SK-N-SH (cell line): ENCODE results near the gene ARFGAP1. TPM values are rescaled to one million over a fixed set of nuclear protein-coding genes. Genes with fewer than 3 reads are reported as not detected.

ENCODE experiments used
- CTCF ChIA-PET: fragments of 300-600, 350-600 bp; formaldehyde crosslinking; extraction: SDS; loops from one replicate; lab custom pipeline; 2021; lab: Yijun Ruan, JAX
- POLR2A ChIA-PET: fragments of 350-600 bp; sonication (Branson Sonifier 250); formaldehyde crosslinking; extraction: SDS; loops from one replicate; lab custom pipeline; 2020; ENCODE audit warnings: antibody characterized with exemption, inconsistent platforms; lab: Yijun Ruan, JAX
- DNase-seq: peaks from one replicate; pipeline ENCODE4 v3.0.0; 2012
- H2AFZ ChIP-seq: fragments of 200-600 bp; sonication (generic); 2 replicates; pipeline ENCODE4 v1.8.1; 2016; ENCODE audit warnings: antibody characterized with exemption, mild to moderate bottlenecking, low read depth
- H3F3A ChIP-seq: fragments of 200-600 bp; sonication (generic); replicated peaks from 2 replicates; pipeline ENCODE3; 2016; ENCODE audit warnings: antibody characterized with exemption, mild to moderate bottlenecking; ENCODE audit not compliant: insufficient read depth
- H3K27ac ChIP-seq, 2 experiments: fragments of 200-500 bp in 1 of 2; fragments of 200-600 bp in 1 of 2; sonication (Bioruptor generic) in 1 of 2; sonication (generic), shearing (Covaris generic) in 1 of 2; 2 replicates each; pipeline versions ENCODE4 v1.5.1 to v1.6.1; 2014 to 2016; ENCODE audit warnings: low read depth in 2 of 2, inconsistent platforms in 1 of 2, low read length in 1 of 2, mild to moderate bottlenecking in 1 of 2, mixed read lengths in 1 of 2
- H3K27me3 ChIP-seq: fragments of 200-600 bp; sonication (generic), shearing (Covaris generic); 2 replicates; pipeline ENCODE4 v1.6.1; 2016; ENCODE audit warnings: mixed run types; ENCODE audit not compliant: insufficient read depth
- H3K36me3 ChIP-seq, 2 experiments: fragments of 200-500 bp in 1 of 2; fragments of 200-600 bp in 1 of 2; sonication (Bioruptor generic) in 1 of 2; sonication (generic) in 1 of 2; replicated peaks in 1 of 2; 2 replicates each; pipeline versions ENCODE3 to v1.5.1; 2014 to 2016; ENCODE audit warnings: low read length in 1 of 2, mild to moderate bottlenecking in 1 of 2; ENCODE audit not compliant: insufficient read depth in 2 of 2, control insufficient read depth in 1 of 2
- H3K4me1 ChIP-seq, 2 experiments: fragments of 200-500 bp in 1 of 2; fragments of 200-600 bp in 1 of 2; sonication (Bioruptor generic) in 1 of 2; sonication (generic), shearing (Covaris generic) in 1 of 2; 2 replicates each; pipeline versions ENCODE4 v1.5.1 to v1.6.1; 2014 to 2016; ENCODE audit warnings: low read depth in 1 of 2, low read length in 1 of 2, mixed run types in 1 of 2; ENCODE audit not compliant: insufficient read depth in 2 of 2, control insufficient read depth in 1 of 2
- H3K4me2 ChIP-seq: fragments of 200-600 bp; sonication (generic), shearing (Covaris generic); 2 replicates; pipeline ENCODE4 v1.6.1; 2017; ENCODE audit warnings: mixed run types
- H3K4me3 ChIP-seq, 2 experiments: fragments of 200-500 bp in 1 of 2; fragments of 200-600 bp in 1 of 2; sonication (Bioruptor generic) in 1 of 2; sonication (generic), shearing (Covaris generic) in 1 of 2; 2 replicates each; pipeline versions ENCODE4 v1.5.1 to v1.8.1; 2014 to 2016; ENCODE audit warnings: low read depth in 2 of 2, inconsistent platforms in 1 of 2, low read length in 1 of 2, mild to moderate bottlenecking in 1 of 2, mixed read lengths in 1 of 2, moderate library complexity in 1 of 2
- H3K79me2 ChIP-seq: fragments of 200-600 bp; sonication (generic); 2 replicates; pipeline ENCODE4 v1.8.1; 2017; ENCODE audit warnings: mild to moderate bottlenecking; ENCODE audit not compliant: insufficient read depth
- H3K9ac ChIP-seq: fragments of 200-600 bp; sonication (generic); 2 replicates; pipeline ENCODE4 v1.6.1; 2017; ENCODE audit warnings: mixed run types
- H3K9me2 ChIP-seq: fragments of 200-600 bp; sonication (generic); 2 replicates; pipeline ENCODE4 v1.6.1; 2017; ENCODE audit warnings: mixed run types
- H3K9me3 ChIP-seq: fragments of 200-600 bp; sonication (generic); 2 replicates; pipeline ENCODE4 v1.6.1; 2017; ENCODE audit warnings: mixed run types, mild to moderate bottlenecking, moderate library complexity
- H4K20me1 ChIP-seq: fragments of 200-600 bp; sonication (generic); 2 replicates; pipeline ENCODE4 v1.6.1; 2017; ENCODE audit warnings: mild to moderate bottlenecking, mixed run types; ENCODE audit not compliant: insufficient read depth
- EP300 ChIP-seq, 2 experiments: IDR thresholded peaks; 2 replicates each; pipeline versions ENCODE4 v1.4.0 to v1.6.1; 2012; ENCODE audit warnings: borderline replicate concordance in 1 of 2, low read depth in 1 of 2, low read length in 1 of 2
- FOXJ3 ChIP-seq: sonication (generic); formaldehyde crosslinking; IDR thresholded peaks from 2 replicates; pipeline ENCODE4 v1.5.1; 2020; ENCODE audit warnings: mild to moderate bottlenecking, missing genetic modification reagents
- GABPA ChIP-seq: IDR thresholded peaks from 2 replicates; pipeline ENCODE4 v1.4.0; 2012; ENCODE audit warnings: low read depth, mild to moderate bottlenecking
- GATA2 ChIP-seq: sonication (generic); formaldehyde crosslinking; IDR thresholded peaks from 2 replicates; pipeline ENCODE4 v1.5.0; 2020; ENCODE audit warnings: mild to moderate bottlenecking, missing genetic modification reagents
- MEF2A ChIP-seq: IDR thresholded peaks from 2 replicates; pipeline ENCODE4 v1.4.0; 2012; ENCODE audit warnings: low read depth, borderline replicate concordance
- NFIC ChIP-seq: IDR thresholded peaks from 2 replicates; pipeline ENCODE4 v1.4.0; 2012; ENCODE audit warnings: borderline replicate concordance
- POLR2AphosphoS5 ChIP-seq: IDR thresholded peaks from 2 replicates; pipeline ENCODE4 v1.6.1; 2012; ENCODE audit warnings: low read depth, low read length
- RCOR1 ChIP-seq: fragments of 150-350 bp; IDR thresholded peaks from 2 replicates; pipeline ENCODE4 v1.6.1; 2017; ENCODE audit warnings: antibody characterized with exemption, low read length
- WGBS: methylation state at CpG from one replicate; pipeline ENCODE4 v1.1.6; 2017; ENCODE audit warnings: low lambda C conversion rate; 5-methylcytosine and 5-hydroxymethylcytosine counted together
- polyA plus RNA-seq, 3 experiments: library from polyadenylated mRNA; depleted of rRNA; stranded (reverse); fragments of >200 nt; gene quantifications; 2 replicates each; pipeline ENCODE4 v1.2.3, GENCODE V29; 2012
- TF ChIP-seq, protein P1 (sequence below): IDR thresholded peaks from 2 replicates; pipeline ENCODE4 v1.4.0; 2012; ENCODE audit warnings: low read depth, borderline replicate concordance
- TF ChIP-seq, protein P2 (sequence below): fragments of 150-350 bp; IDR thresholded peaks from 2 replicates; pipeline ENCODE4 v1.6.1; 2017; ENCODE audit warnings: antibody characterized with exemption, low read length, low read depth, borderline replicate concordance

The ARFGAP1 gene
- polyA plus RNA-seq, 1 of the 3 experiments (the other 2 are of a cell fraction): 72.7 TPM

DNA sequence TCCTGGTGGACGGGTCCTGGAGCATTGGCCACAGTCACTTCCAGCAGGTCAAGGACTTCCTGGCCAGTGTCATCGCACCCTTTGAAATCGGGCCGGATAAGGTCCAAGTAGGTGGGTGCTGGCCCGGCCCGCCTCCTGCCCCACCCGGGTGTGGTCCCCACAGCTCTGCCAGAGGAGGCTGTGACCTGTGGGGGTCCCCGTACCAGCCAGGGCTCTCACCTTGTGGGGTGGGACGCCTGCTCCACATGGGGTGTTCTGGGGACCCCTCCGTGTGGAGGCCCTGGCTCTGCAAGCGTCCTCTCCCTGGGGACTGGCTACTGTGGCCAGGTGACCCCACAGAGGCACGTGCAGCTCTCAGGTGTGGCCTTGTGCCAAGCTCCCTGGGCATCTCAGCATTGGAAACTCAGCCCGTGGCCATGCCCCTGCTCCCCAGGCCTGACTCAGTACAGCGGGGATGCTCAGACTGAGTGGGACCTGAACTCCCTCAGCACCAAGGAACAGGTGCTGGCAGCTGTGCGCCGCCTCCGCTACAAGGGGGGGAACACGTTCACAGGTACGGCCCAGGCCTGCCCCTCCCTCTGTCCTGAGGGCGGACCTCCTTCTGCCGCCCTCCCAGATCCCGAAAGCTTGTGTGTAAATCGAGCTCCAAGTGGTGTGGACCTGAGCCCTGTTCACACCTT is 35.1 kb downstream of the ARFGAP1 start (continued):
- TF ChIP-seq, protein P1, sequence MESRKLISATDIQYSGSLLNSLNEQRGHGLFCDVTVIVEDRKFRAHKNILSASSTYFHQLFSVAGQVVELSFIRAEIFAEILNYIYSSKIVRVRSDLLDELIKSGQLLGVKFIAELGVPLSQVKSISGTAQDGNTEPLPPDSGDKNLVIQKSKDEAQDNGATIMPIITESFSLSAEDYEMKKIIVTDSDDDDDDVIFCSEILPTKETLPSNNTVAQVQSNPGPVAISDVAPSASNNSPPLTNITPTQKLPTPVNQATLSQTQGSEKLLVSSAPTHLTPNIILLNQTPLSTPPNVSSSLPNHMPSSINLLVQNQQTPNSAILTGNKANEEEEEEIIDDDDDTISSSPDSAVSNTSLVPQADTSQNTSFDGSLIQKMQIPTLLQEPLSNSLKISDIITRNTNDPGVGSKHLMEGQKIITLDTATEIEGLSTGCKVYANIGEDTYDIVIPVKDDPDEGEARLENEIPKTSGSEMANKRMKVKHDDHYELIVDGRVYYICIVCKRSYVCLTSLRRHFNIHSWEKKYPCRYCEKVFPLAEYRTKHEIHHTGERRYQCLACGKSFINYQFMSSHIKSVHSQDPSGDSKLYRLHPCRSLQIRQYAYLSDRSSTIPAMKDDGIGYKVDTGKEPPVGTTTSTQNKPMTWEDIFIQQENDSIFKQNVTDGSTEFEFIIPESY: no peak
- TF ChIP-seq FOXJ3 (CRISPR knock-in tag): no peak

DNA sequence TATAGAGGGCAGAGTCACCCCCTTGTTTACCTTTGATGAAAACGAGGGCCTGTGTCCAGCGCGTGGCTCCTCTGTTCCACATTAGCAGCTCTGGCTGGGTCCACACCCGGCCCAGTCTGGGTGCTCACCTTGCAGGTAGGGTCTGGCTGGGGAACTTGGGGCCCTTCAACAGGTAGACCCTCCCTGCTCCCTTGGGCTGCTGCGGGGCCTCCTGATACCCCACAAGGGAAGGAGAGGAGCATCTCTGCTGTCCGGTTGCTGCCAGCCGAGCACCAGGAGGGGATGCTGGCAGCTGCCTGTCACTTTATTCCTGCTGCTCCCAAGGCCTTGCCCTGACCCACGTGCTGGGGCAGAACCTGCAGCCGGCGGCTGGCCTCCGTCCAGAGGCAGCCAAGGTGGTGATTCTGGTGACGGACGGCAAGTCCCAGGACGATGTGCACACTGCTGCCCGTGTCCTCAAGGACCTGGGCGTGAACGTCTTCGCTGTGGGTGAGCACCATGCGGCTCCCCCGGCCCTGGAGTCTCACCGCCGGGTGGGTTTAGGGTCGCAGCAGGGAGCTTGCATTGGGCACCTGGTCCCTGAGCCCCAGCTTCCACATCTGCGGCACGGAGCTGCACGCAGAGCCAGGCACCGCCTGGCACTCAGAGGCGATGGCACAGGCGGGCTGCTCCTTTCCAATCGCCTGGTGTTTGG is 35.8 kb downstream of the ARFGAP1 start:
- DNase-seq: no peak
- ChIA-PET CTCF (interaction anchor here (0.7 to 10.4 kb wide), 31 partner anchors 11 to 732 kb away, joined by 3 to 460 read pairs (median 12); partner anchors contain the start of genes CHRNA4, COL20A1 and NKAIN4), POLR2A (no interaction called here)
- H3K4me1 ChIP-seq: peaks cover 0 to 5% of the 10 kb centered on the region in 2 experiments; a peak in 1 of 4 replicates
- H3K4me2 ChIP-seq: no peak overlapping the region
- no peaks in the 10 kb centered on the region for H3K27me3 ChIP-seq
- H2AFZ ChIP-seq: no peak overlapping the region
- H3K9ac ChIP-seq: no peak overlapping the region
- no peaks in the 10 kb centered on the region for H4K20me1 ChIP-seq
- WGBS: 48% methylated on average over 4 of the region's 30 CpGs
- no peaks in the 10 kb centered on the region for H3K9me3 ChIP-seq
- H3K79me2 ChIP-seq: no peaks in the 10 kb centered on the region
- no peak overlapping the region for H3K4me3 ChIP-seq
- no peaks in the 10 kb centered on the region for H3K9me2 ChIP-seq
- no peaks in the 10 kb centered on the region for H3F3A ChIP-seq
- no peak overlapping the region for H3K27ac ChIP-seq
- TF ChIP-seq POLR2AphosphoS5 (no peak), NFIC (no peak), MEF2A (no peak), EP300 (IDR thresholded peaks at IDR 0.05; ENCODE audit: borderline replicate concordance in 1 of 2, low read depth in 1 of 2, low read length in 1 of 2) (no peak), GATA2 (CRISPR knock-in tag) (no peak), GABPA (no peak), RCOR1 (no peak)
- TF ChIP-seq, protein P2, sequence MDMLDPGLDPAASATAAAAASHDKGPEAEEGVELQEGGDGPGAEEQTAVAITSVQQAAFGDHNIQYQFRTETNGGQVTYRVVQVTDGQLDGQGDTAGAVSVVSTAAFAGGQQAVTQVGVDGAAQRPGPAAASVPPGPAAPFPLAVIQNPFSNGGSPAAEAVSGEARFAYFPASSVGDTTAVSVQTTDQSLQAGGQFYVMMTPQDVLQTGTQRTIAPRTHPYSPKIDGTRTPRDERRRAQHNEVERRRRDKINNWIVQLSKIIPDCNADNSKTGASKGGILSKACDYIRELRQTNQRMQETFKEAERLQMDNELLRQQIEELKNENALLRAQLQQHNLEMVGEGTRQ: no peak
- H3K36me3 ChIP-seq: no peaks in the 10 kb centered on the region
